HG02852 (cell line): ENCODE results near the gene CLUH.

Experiments
- ATAC-seq: cut with Tn5 transposase; IDR thresholded peaks from one replicate; pipeline ENCODE4 v1.9.1; 2021; ENCODE audit warnings: mild to moderate bottlenecking, moderate library complexity; ENCODE audit not compliant: unreplicated experiment

CLUH gene

GRCh38 chr17:2722611-2723010, 11.0 kb upstream of the CLUH start:
- no peak for ATAC-seq

DNA sequence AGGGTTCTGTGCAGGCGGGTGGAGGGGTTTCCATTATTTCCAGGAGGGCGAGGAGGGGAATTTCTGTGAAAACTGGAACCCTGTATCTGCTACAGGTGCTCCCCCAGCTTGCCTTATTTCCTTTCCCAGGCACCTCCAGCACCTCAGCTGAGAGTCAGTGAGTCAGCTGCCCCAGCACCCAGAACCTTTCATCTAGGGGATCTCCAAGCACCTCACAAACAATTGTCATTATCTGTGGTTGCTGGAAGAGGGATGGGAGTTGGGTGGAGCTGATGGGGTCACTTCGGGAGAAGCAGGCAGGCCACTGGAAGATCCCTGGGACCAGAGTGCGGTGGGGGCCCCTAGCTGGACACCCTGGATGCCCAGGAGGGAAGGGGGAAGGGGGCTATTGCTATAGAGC, 10.0 kb upstream of the CLUH start:
- no peak for ATAC-seq

DNA sequence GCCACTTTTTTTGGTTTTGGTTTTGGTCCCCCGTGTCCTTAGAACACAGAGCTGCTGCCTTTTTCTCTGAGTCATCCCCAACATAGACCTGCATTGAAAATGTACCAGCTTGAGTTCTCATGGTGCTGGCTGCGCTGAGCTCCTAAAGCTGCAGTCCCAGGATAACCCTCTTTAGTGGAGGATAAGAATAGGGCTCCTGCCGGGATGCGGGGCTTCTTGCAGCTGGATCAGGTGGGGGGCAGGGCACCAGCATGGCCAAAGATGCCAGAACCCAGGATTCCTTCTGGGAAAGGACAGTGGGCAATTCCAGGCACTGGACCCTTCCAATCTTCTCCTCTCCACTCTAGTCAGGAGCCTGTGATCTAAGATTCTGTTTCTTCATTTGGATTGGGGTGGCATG, 8.3 kb upstream of the CLUH start:
- no peak for ATAC-seq

DNA sequence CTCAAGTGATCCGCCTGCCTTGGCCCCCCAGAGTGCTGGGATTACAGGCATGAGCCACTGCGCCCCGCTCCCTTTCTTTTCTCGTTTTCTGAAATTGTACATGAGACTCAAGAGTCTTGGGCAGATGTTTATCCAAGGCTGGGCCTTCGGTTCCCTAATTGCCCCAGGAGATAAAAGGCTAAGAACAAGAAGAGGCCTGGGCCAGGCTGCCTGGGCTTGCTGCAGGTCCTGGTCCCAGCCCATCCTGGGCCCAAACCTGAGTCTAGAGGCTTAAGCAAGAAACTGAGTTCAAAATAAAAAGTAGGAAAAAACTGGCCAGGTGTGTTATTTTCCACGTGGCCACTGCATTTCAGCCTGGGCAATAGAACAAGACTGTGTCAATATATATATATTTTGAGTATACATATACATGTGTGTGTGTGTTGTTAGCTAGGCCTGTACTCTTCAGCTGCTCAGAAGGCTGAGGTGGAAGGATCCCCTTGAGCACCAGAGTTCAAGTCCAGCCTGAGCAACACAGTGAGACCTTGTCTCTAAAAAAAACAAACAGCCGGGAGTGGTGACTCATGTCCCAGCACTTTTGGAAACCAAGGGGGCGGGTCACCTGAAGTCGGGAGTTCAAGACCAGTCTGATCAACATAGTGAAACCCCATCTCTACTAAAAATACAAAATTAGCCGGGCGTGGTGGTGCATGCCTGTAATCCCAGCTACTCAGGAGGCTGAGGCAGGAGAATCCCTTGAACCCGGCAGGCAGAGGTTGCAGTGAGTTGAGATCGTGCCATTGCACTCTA, 6.8 kb upstream of the CLUH start:
- ATAC-seq: no peak

- ATAC-seq: no peak
Measured at GRCh38 chr17:2716649-2717048, 5.1 kb upstream of the CLUH start.

GRCh38 chr17:2713881-2714280, 2.3 kb upstream of the CLUH start:
- ATAC-seq: no peak

GRCh38 chr17:2712300-2713043, 908 bp upstream of the CLUH start:
- no peak for ATAC-seq

GRCh38 chr17:2710803-2711607, 559 bp downstream of the CLUH start:
- peak; percentile 13 for ATAC-seq

DNA sequence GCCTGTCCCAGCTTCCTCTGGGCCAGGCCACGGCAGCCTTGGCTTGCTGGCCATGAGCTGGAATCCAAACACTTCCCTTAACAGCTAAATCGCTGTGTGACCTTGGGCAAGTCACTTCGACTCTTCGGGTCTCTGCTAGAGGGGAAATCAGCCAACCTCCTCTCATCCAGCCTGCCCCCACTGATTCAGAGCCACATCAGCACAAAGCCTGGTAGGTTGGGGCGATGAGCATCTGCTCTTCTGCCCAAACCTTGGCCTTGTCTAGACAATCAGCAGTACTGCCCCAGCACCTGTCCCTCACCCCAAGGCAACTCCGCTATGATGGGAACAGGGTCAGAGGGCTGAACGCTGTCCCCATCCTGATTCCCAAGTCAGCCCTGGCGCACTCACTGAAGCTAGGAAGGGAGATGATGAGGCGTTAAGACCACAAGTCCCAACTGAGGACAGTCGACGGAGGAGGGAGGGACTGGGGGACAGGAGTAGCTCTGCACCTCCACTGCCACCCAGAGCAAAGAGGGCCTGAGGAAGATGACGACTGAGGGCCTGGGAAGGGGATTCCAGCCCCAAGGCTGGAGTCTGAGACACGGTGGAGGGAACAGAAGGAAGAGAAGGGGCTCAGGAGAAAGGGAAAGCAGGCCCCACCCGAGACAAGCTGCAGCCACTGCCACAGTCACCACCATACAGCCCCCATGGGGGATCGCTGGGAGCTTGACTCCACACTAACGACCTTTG, 1.3 kb downstream of the CLUH start:
- no peak for ATAC-seq

DNA sequence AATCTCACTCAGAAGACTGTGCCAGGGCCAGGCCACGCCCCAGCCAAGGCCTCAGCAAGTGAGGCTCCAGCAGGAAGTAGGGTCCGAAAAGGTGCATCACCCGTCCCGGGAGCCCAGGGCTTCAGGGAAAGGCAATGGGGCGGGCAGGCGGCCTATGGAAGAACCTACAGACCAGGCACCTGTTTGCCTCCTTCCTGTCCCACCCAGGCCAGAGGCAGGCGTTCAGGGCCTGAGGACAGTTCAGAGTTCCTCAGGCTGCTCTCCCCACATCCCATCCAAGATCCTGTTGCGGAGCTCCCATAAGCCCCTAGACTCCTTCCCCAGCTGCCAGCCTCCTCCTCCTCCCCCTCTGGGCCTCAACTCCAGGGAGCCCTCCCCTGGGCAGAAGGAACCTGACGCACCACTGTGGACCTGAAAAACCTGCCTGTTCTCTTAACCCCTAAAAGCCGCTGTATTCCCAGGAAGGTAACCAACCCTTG, 2.3 kb downstream of the CLUH start:
- ATAC-seq: no peak

- no peak for ATAC-seq
Measured at GRCh38 chr17:2708585-2709182, 2.9 kb downstream of the CLUH start.

GRCh38 chr17:2707721-2708584, 3.6 kb downstream of the CLUH start:
- no peak for ATAC-seq

- ATAC-seq: no peak
Measured at GRCh38 chr17:2706911-2707510, 4.6 kb downstream of the CLUH start.

GRCh38 chr17:2705888-2706795, 5.4 kb downstream of the CLUH start:
- ATAC-seq: no peak

GRCh38 chr17:2705263-2705662, 6.3 kb downstream of the CLUH start:
- ATAC-seq: no peak

DNA sequence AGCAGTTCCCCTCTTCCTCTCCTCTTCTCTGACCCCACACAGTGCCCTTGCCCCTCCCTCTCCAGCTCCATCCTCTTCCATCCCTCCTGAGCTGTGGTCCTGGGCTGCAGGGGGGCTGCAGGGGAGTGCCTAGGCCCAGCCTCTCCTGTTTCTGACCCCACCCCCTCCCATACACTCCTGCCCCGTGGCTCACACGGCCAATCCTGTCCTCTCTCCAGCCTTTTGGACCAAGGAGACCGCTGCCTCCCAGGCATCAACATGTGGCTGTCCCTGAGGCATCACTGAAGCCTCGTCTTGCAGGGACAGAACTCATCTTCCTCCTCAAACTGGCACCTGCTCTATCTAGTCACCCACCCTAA, 6.7 kb downstream of the CLUH start:
- no peak for ATAC-seq

GRCh38 chr17:2704031-2704889, 7.3 kb downstream of the CLUH start:
- no peak for ATAC-seq
